ENCODE measurements around the gene RBM4.

RBM4 gene

DNA sequence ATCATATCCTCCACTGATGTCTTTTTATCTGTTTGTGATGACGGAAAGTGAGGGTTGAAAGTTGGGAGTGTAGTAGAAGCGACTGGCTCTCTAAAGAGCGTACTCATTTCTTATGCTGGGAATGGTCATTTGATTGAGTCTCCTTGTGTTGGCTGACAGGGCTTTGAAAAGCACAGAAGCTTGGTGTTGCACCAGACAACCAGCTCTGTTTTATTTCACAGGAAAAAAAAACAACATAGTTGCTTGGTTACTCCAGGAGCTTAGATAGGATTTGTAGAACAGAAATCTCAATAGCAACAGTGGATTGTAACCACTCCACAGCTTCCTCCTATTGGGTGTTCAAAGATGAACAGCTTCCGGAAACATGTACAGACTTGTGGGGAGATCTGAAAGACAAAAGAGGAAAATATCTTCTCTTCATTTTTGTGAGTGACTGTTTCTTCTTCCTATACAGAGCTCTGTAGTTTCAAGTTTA is 19.4 kb upstream of the RBM4 start:
- H3K4me2 ChIP-seq (ENCODE audit: low read length), result peak overlapping the region; percentile 75
- peak overlapping the region; percentile 95 for H3K4me3 ChIP-seq (ENCODE audit: low read length)
- no peaks in the 10 kb centered on the region for H3K27me3 ChIP-seq (ENCODE audit: control insufficient read depth, insufficient read depth, low read length)
- H3K4me1 ChIP-seq (ENCODE audit: control insufficient read depth, insufficient read depth, low read length), result peaks cover 26% of the 10 kb centered on the region
- H3K36me3 ChIP-seq (ENCODE audit: insufficient read depth, low read length), result peaks cover 38% of the 10 kb centered on the region
- H3K9me3 ChIP-seq (replicated peaks; ENCODE audit: low read length), result no peaks in the 10 kb centered on the region
- peak overlapping the region; percentile 91 for H3K9ac ChIP-seq (ENCODE audit: low read depth, low read length)

DNA sequence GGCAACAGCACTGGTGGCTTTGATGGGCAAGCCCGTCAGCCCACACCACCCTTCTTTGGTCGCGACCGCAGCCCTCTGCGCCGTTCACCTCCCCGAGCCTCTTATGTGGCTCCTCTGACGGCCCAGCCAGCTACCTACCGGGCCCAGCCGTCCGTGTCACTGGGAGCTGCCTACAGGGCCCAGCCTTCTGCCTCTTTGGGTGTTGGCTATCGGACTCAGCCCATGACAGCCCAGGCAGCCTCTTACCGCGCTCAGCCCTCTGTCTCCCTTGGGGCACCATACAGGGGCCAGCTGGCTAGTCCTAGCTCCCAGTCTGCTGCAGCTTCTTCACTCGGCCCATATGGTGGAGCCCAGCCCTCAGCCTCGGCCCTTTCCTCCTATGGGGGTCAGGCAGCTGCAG is 14.1 kb upstream of the RBM4 start:
- Histone ChIP-seq H3K4me2 (ENCODE audit: low read length) (no peak overlapping the region), H3K9ac (ENCODE audit: low read depth, low read length) (no peak overlapping the region), H3K36me3 (ENCODE audit: insufficient read depth, low read length) (peaks cover 77% of the 10 kb centered on the region), H3K9me3 (replicated peaks; ENCODE audit: low read length) (no peaks in the 10 kb centered on the region), H3K4me3 (ENCODE audit: low read length) (no peak overlapping the region), H3K27me3 (ENCODE audit: control insufficient read depth, insufficient read depth, low read length) (no peaks in the 10 kb centered on the region), H3K4me1 (ENCODE audit: control insufficient read depth, insufficient read depth, low read length) (peaks cover 9% of the 10 kb centered on the region)

DNA sequence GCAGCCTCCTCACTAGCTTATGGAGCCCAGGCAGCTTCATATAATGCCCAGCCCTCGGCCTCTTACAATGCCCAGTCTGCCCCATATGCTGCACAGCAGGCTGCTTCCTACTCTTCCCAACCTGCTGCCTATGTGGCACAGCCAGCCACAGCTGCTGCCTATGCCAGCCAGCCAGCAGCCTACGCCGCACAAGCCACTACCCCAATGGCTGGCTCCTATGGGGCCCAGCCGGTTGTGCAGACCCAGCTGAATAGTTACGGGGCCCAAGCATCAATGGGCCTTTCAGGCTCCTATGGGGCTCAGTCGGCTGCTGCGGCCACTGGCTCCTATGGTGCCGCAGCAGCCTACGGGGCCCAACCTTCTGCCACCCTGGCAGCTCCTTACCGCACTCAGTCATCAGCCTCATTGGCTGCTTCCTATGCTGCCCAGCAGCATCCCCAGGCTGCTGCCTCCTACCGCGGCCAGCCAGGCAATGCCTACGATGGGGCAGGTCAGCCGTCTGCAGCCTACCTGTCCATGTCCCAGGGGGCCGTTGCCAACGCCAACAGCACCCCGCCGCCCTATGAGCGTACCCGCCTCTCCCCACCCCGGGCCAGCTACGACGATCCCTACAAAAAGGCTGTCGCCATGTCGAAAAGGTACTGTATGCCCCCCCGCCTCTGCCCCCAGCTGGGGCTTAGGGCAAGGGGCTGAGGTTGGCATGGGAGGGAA is 13.3 kb upstream of the RBM4 start:
- Histone ChIP-seq H3K9ac (ENCODE audit: low read depth, low read length) (no peak overlapping the region), H3K4me1 (ENCODE audit: control insufficient read depth, insufficient read depth, low read length) (peaks cover 9% of the 10 kb centered on the region), H3K36me3 (ENCODE audit: insufficient read depth, low read length) (peaks cover 84% of the 10 kb centered on the region), H3K4me3 (ENCODE audit: low read length) (no peak overlapping the region), H3K27me3 (ENCODE audit: control insufficient read depth, insufficient read depth, low read length) (no peaks in the 10 kb centered on the region), H3K9me3 (replicated peaks; ENCODE audit: low read length) (no peaks in the 10 kb centered on the region), H3K4me2 (ENCODE audit: low read length) (no peak overlapping the region)

DNA sequence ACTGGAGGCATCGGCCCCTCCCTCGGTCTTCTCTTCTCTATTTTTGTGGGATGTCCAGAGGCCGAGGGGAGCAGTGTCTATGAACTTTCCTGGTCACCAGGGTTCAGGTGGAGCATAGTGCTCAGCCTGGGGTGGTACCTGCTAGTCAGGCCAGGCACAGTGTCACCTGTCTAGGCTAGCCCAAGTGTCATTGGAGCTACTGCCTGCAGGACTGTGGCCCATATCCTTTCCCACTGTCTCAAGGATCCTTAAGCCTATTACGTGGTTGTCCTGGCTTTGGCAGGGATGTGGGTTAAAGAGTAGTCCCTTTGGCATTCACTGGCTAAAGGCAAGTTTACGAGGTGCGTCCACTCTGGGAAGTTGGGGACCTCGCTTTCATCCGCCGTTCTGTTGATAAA is 12.8 kb upstream of the RBM4 start:
- H3K4me1 ChIP-seq (ENCODE audit: control insufficient read depth, insufficient read depth, low read length), result peaks cover 9% of the 10 kb centered on the region
- peaks cover 87% of the 10 kb centered on the region for H3K36me3 ChIP-seq (ENCODE audit: insufficient read depth, low read length)
- no peaks in the 10 kb centered on the region for H3K27me3 ChIP-seq (ENCODE audit: control insufficient read depth, insufficient read depth, low read length)
- H3K4me2 ChIP-seq (ENCODE audit: low read length), result no peak overlapping the region
- H3K4me3 ChIP-seq (ENCODE audit: low read length), result no peak overlapping the region
- no peaks in the 10 kb centered on the region for H3K9me3 ChIP-seq (replicated peaks; ENCODE audit: low read length)
- no peak overlapping the region for H3K9ac ChIP-seq (ENCODE audit: low read depth, low read length)

DNA sequence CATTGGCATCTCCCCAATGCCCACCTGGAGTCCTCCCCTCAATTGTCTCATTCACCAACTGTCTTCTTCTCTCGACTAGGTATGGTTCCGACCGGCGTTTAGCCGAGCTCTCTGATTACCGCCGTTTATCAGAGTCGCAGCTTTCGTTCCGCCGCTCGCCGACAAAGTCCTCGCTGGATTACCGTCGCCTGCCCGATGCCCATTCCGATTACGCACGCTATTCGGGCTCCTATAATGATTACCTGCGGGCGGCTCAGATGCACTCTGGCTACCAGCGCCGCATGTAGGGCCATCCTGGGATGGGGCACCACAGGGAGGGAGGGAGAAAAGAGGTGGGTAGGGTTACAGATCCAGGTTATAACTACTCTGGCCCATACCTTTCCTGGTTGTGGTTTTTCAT is 12.1 kb upstream of the RBM4 start:
- peaks cover 85% of the 10 kb centered on the region for H3K36me3 ChIP-seq (ENCODE audit: insufficient read depth, low read length)
- no peak overlapping the region for H3K4me3 ChIP-seq (ENCODE audit: low read length)
- no peak overlapping the region for H3K9ac ChIP-seq (ENCODE audit: low read depth, low read length)
- H3K9me3 ChIP-seq (replicated peaks; ENCODE audit: low read length), result no peaks in the 10 kb centered on the region
- H3K4me2 ChIP-seq (ENCODE audit: low read length), result no peak overlapping the region
- peaks cover 4% of the 10 kb centered on the region for H3K4me1 ChIP-seq (ENCODE audit: control insufficient read depth, insufficient read depth, low read length)
- no peaks in the 10 kb centered on the region for H3K27me3 ChIP-seq (ENCODE audit: control insufficient read depth, insufficient read depth, low read length)

DNA sequence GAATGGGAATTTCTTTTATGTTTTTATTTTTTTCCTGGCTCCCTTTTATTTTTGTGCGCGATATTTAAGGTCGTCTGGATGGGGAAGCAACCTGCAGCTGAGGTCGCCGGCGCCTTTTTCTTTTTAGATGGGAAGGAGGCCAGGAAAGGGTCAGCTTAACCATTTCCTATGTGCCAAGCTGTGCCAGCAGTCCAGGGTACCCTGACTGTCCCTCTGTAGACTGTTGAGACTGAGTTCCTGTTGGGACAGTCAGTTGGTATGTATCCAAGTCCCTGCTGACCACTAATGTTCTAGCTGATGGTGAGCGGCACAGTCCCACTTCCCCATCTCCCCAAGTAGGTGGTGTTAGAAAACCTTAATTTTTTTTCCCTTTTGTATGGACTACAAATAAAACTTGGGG is 11.6 kb upstream of the RBM4 start:
- no peak overlapping the region for H3K9ac ChIP-seq (ENCODE audit: low read depth, low read length)

DNA sequence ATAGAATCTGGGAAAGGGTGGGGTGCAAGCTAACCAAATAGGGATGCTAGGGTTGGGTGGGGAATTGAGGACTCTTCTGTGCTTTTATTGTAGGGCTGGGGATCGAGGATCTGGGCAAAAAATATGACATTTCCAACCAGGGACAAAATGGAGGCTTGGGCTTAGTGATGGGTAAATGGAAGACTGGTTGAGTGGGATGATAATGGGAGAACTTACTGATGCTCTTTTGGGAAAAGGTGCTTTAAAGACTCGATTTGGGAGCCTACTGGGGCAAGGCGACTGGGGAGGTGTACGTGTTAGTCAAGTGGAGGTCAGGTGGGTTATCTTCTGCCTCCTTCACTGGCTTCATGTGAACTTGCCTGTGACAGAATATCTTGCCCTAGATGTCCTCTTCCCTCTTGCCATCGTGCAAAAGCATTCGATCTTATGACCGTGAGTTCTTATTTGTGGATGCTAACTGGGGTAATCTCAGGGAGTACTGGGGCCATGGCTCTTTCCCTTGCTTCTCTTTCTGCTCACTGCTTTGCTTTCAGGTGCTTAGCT is 10.4 kb upstream of the RBM4 start:
- Histone ChIP-seq H3K36me3 (ENCODE audit: insufficient read depth, low read length) (peaks cover 77% of the 10 kb centered on the region), H3K27me3 (ENCODE audit: control insufficient read depth, insufficient read depth, low read length) (no peaks in the 10 kb centered on the region), H3K4me2 (ENCODE audit: low read length) (no peak overlapping the region), H3K9me3 (replicated peaks; ENCODE audit: low read length) (no peaks in the 10 kb centered on the region), H3K9ac (ENCODE audit: low read depth, low read length) (no peak overlapping the region), H3K4me3 (ENCODE audit: low read length) (no peak overlapping the region), H3K4me1 (ENCODE audit: control insufficient read depth, insufficient read depth, low read length) (no peaks in the 10 kb centered on the region)

More for the DNA sequence above, 11.6 kb upstream of the RBM4 start:
- Histone ChIP-seq H3K27me3 (ENCODE audit: control insufficient read depth, insufficient read depth, low read length) (no peaks in the 10 kb centered on the region), H3K9me3 (replicated peaks; ENCODE audit: low read length) (no peaks in the 10 kb centered on the region), H3K4me2 (ENCODE audit: low read length) (no peak overlapping the region), H3K36me3 (ENCODE audit: insufficient read depth, low read length) (peaks cover 83% of the 10 kb centered on the region), H3K4me3 (ENCODE audit: low read length) (no peak overlapping the region), H3K4me1 (ENCODE audit: control insufficient read depth, insufficient read depth, low read length) (peaks cover 4% of the 10 kb centered on the region)

DNA sequence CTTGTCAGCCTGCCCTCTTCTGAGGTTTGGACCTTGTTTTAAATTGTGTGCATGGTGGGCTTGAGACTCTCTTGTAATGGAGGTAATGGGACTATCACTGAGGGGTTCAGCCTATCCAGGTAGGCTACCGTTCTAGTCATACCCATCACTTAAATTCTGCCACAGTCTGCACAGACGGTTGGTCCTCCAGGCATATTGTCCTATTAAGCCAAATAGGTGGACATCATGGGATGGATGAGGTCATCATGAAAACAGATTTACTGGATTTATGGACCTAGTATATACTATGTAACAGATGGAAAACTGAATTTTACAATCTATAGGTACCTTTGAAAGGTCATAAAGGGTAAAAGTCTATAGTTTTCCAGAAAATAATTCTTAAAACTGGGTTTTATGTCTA is 9.1 kb upstream of the RBM4 start:
- H3K4me3 ChIP-seq (ENCODE audit: low read length), result no peak overlapping the region
- no peaks in the 10 kb centered on the region for H3K27me3 ChIP-seq (ENCODE audit: control insufficient read depth, insufficient read depth, low read length)
- H3K4me2 ChIP-seq (ENCODE audit: low read length), result no peak overlapping the region
- no peak overlapping the region for H3K9ac ChIP-seq (ENCODE audit: low read depth, low read length)
- H3K9me3 ChIP-seq (replicated peaks; ENCODE audit: low read length), result no peaks in the 10 kb centered on the region
- peaks cover 73% of the 10 kb centered on the region for H3K36me3 ChIP-seq (ENCODE audit: insufficient read depth, low read length)
- H3K4me1 ChIP-seq (ENCODE audit: control insufficient read depth, insufficient read depth, low read length), result no peaks in the 10 kb centered on the region

DNA sequence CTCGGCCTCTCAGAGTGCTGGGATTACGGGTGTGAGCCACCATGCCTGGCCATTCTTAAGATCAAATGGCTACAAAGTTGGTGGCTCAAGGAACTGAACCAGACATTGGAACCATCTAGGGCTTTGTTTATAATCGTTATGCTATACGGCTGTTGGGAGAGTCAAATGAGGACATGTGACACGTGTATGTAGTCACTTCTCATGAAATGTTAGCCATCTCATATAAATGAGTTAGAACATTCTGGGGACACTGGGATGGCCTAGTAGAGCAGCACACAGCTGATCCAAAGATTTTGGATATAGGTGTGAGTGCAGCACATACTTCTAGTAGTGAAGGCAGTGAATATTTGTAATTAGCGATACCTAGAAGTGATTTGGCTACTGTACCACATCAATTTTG is 6.6 kb upstream of the RBM4 start:
- no peaks in the 10 kb centered on the region for H3K4me1 ChIP-seq (ENCODE audit: control insufficient read depth, insufficient read depth, low read length)
- H3K27me3 ChIP-seq (ENCODE audit: control insufficient read depth, insufficient read depth, low read length), result no peaks in the 10 kb centered on the region
- H3K4me2 ChIP-seq (ENCODE audit: low read length), result no peak overlapping the region
- no peak overlapping the region for H3K4me3 ChIP-seq (ENCODE audit: low read length)
- H3K36me3 ChIP-seq (ENCODE audit: insufficient read depth, low read length), result peaks cover 53% of the 10 kb centered on the region
- H3K9ac ChIP-seq (ENCODE audit: low read depth, low read length), result no peak overlapping the region
- H3K9me3 ChIP-seq (replicated peaks; ENCODE audit: low read length), result no peaks in the 10 kb centered on the region

DNA sequence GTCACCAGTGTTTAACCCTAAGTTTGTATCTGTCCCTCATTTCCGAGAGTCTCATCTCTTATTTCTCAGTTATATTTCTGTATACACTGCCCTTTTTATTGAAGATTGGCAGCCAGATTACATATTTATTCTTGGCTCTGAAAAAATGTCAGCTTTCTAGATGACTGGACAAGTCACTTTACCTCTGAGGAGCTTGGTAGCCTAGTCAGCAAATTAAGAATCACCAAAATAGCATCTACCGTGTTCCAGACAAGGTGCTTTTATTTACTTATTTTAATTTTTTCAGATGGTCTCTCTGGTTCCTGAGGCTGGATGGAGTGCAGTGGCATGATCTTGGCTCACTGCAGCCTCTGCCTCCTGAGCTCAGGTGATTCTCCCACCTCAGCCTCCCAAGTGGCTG is 5.6 kb upstream of the RBM4 start:
- no peak overlapping the region for H3K9ac ChIP-seq (ENCODE audit: low read depth, low read length)
- no peaks in the 10 kb centered on the region for H3K27me3 ChIP-seq (ENCODE audit: control insufficient read depth, insufficient read depth, low read length)
- H3K9me3 ChIP-seq (replicated peaks; ENCODE audit: low read length), result no peaks in the 10 kb centered on the region
- no peak overlapping the region for H3K4me3 ChIP-seq (ENCODE audit: low read length)
- H3K4me2 ChIP-seq (ENCODE audit: low read length), result no peak overlapping the region
- peaks cover 46% of the 10 kb centered on the region for H3K36me3 ChIP-seq (ENCODE audit: insufficient read depth, low read length)
- H3K4me1 ChIP-seq (ENCODE audit: control insufficient read depth, insufficient read depth, low read length), result peaks cover 6% of the 10 kb centered on the region

DNA sequence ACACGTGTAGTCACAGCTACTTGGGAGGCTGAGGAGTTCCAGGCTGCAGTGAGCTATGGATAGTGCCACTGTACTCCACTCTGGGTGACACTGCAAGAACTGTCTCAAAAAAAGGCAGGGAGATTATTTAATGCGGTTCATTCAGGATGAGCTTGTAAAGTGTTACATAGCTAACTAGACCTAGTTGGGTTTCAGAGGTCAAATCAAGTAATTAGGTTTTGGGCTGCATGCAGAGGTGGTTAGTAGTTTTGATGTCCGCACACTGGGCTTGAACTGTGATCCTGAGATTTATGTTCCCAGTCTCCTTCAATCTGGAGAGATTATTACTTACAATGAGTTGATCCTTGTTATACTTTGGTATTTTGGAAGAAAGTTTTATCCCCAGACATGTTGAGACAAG is 2.1 kb upstream of the RBM4 start:
- Histone ChIP-seq H3K4me2 (ENCODE audit: low read length) (no peak overlapping the region), H3K4me3 (ENCODE audit: low read length) (no peak overlapping the region), H3K36me3 (ENCODE audit: insufficient read depth, low read length) (peaks cover 38% of the 10 kb centered on the region), H3K4me1 (ENCODE audit: control insufficient read depth, insufficient read depth, low read length) (peaks cover 25% of the 10 kb centered on the region), H3K9me3 (replicated peaks; ENCODE audit: low read length) (no peaks in the 10 kb centered on the region), H3K9ac (ENCODE audit: low read depth, low read length) (no peak overlapping the region), H3K27me3 (ENCODE audit: control insufficient read depth, insufficient read depth, low read length) (no peaks in the 10 kb centered on the region)

DNA sequence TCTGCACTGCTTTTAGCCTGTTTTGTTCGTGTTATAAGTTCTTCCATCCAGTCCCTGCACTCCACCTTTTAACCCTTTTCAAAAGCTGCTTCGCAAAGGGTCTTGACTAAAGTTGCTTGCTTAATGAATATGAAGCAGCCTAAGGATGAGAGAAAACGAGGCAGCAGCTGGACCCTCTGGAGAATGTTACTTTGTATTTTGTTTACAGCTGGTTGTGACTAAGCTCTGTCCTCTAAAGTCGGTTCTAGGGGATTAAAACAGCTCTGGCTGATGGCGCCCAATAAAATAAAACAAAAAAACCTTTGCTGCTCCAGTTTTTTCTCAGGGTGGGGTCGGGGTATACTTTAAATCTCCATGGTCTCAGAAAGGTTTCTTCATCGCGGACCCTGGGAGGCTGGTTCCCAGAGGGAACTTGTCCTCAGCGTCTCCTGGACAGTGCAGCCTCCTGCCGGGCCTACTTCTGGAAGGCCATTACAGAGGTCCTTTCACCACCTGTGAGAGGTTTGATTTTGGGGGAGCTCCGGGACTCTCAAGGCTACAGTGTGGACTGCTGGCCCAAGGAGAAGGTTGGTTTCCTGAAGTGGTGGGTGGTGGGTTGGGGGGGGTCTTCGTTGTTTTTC is 836 bp upstream of the RBM4 start:
- peaks cover 44% of the 10 kb centered on the region for H3K36me3 ChIP-seq (ENCODE audit: insufficient read depth, low read length)
- peaks cover 38% of the 10 kb centered on the region for H3K4me1 ChIP-seq (ENCODE audit: control insufficient read depth, insufficient read depth, low read length)
- H3K4me3 ChIP-seq (ENCODE audit: low read length), result peak overlapping the region; percentile 69
- peak overlapping the region; percentile 76 for H3K9ac ChIP-seq (ENCODE audit: low read depth, low read length)
- H3K27me3 ChIP-seq (ENCODE audit: control insufficient read depth, insufficient read depth, low read length), result no peaks in the 10 kb centered on the region
- H3K4me2 ChIP-seq (ENCODE audit: low read length), result peak overlapping the region; percentile 93
- H3K9me3 ChIP-seq (replicated peaks; ENCODE audit: low read length), result no peaks in the 10 kb centered on the region
